SK-N-SH (cell line): ENCODE measurements around the gene SLC7A6.

ENCODE experiments used
- CHD2 ChIP-seq: fragments of 150-350 bp; IDR thresholded peaks from 2 replicates; pipeline ENCODE4 v1.6.1; 2018; ENCODE audit warnings: low read length; ENCODE audit not compliant: partially characterized antibody
- CTCF ChIP-seq: fragments of 200-600 bp; sonication (generic); IDR thresholded peaks from 2 replicates; pipeline ENCODE4 v1.6.1; 2017; ENCODE audit warnings: antibody characterized with exemption, mild to moderate bottlenecking, moderate library complexity
- FOSL2 ChIP-seq: IDR thresholded peaks from 2 replicates; pipeline ENCODE4 v1.4.0; 2012; ENCODE audit warnings: low read depth, mild to moderate bottlenecking, moderate library complexity, borderline replicate concordance
- FOXJ3 ChIP-seq: sonication (generic); formaldehyde crosslinking; IDR thresholded peaks from 2 replicates; pipeline ENCODE4 v1.5.1; 2020; ENCODE audit warnings: mild to moderate bottlenecking, missing genetic modification reagents
- GABPA ChIP-seq: IDR thresholded peaks from 2 replicates; pipeline ENCODE4 v1.4.0; 2012; ENCODE audit warnings: low read depth, mild to moderate bottlenecking
- JUND ChIP-seq: IDR thresholded peaks from 2 replicates; pipeline ENCODE4 v1.4.0; 2012
- POLR2AphosphoS5 ChIP-seq: IDR thresholded peaks from 2 replicates; pipeline ENCODE4 v1.6.1; 2012; ENCODE audit warnings: low read depth, low read length
- RCOR1 ChIP-seq: fragments of 150-350 bp; IDR thresholded peaks from 2 replicates; pipeline ENCODE4 v1.6.1; 2017; ENCODE audit warnings: antibody characterized with exemption, low read length
- TAF1 ChIP-seq: IDR thresholded peaks from 2 replicates; pipeline ENCODE4 v1.6.1; 2012; ENCODE audit warnings: low read depth, mild to moderate bottlenecking, low read length, moderate library complexity, borderline replicate concordance
- TCF12 ChIP-seq: IDR thresholded peaks from 2 replicates; pipeline ENCODE4 v1.4.0; 2012
- USF1 ChIP-seq: IDR thresholded peaks from 2 replicates; pipeline ENCODE4 v1.4.0; 2012; ENCODE audit warnings: low read depth, borderline replicate concordance
- TF ChIP-seq, protein P1 (sequence below): fragments of 150-350 bp; IDR thresholded peaks from 2 replicates; pipeline ENCODE4 v1.6.1; 2017; ENCODE audit warnings: antibody characterized with exemption, low read length, low read depth, borderline replicate concordance

- TF ChIP-seq CTCF, result no peak
- no peak for TF ChIP-seq JUND
- TF ChIP-seq FOXJ3 (CRISPR knock-in tag), result no peak
- TF ChIP-seq RCOR1, result no peak
- no peak for TF ChIP-seq CHD2
- no peak for TF ChIP-seq USF1
- TF ChIP-seq TCF12, result no peak
- TF ChIP-seq GABPA, result no peak
- TF ChIP-seq FOSL2, result no peak
- no peak for TF ChIP-seq POLR2AphosphoS5
- TF ChIP-seq, protein P1, sequence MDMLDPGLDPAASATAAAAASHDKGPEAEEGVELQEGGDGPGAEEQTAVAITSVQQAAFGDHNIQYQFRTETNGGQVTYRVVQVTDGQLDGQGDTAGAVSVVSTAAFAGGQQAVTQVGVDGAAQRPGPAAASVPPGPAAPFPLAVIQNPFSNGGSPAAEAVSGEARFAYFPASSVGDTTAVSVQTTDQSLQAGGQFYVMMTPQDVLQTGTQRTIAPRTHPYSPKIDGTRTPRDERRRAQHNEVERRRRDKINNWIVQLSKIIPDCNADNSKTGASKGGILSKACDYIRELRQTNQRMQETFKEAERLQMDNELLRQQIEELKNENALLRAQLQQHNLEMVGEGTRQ, result no peak
- TF ChIP-seq TAF1, result no peak
Observed at GRCh38 chr16:68244481-68244902, 19.8 kb upstream of the SLC7A6 start.
